NCI-H2227 (cell line): ENCODE data around the gene ASZ1.
A peak's percentile ranks its signal among the peaks of the same experiment; 100 is the strongest.
"Not testable (repeated sequence)": the region's sequence is repeated elsewhere in the genome, so short reads cannot be mapped to it uniquely, and the experiment has no call there.

Experiments
- DNase-seq: peaks from one replicate; lab custom pipeline; 2025; ENCODE audit not compliant: unreplicated experiment; lab: John Stamatoyannopoulos, UW

The ASZ1 gene, protein sequence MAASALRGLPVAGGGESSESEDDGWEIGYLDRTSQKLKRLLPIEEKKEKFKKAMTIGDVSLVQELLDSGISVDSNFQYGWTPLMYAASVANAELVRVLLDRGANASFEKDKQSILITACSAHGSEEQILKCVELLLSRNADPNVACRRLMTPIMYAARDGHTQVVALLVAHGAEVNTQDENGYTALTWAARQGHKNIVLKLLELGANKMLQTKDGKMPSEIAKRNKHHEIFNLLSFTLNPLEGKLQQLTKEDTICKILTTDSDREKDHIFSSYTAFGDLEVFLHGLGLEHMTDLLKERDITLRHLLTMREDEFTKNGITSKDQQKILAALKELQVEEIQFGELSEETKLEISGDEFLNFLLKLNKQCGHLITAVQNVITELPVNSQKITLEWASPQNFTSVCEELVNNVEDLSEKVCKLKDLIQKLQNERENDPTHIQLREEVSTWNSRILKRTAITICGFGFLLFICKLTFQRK

GRCh38 chr7:117427258-117427701, at the start of gene ASZ1:
Gene ASZ1, minus strand, starts transcription at chr7:117427493. Its CDS starts 33 bp downstream, at chr7:117427460.
- DNase-seq, result no peak

DNA sequence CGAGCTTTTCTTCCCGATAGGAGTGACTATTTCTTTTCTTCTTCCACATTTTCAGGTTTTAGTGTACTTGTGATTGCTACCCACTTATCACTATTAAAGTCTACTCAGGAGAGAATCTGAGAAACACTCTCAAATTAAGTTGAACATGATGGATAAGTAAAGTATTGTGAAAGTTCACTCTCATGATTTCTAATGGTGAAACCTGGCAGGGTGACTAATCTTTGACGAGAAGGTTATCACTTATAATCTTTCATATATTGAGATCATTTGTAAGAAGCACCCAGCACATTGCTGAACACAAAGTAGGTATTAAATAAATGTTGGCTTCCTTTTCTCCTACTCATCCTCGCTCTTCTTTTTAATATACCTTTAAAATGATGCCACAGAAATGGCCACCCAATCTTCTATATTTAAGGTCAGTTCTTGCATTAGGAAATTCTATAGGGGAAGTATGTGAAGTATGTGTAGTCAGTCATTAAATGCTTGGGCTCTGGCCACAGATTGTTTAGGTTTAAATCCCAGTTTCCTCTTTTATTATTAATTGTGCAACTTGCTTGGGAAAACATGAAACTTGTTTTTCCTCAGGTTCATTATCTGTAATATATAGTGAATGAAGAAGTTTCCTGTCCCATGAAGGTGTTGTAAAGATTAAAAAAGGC, 49.4 kb upstream of the ASZ1 start:
- no peak for DNase-seq

DNA sequence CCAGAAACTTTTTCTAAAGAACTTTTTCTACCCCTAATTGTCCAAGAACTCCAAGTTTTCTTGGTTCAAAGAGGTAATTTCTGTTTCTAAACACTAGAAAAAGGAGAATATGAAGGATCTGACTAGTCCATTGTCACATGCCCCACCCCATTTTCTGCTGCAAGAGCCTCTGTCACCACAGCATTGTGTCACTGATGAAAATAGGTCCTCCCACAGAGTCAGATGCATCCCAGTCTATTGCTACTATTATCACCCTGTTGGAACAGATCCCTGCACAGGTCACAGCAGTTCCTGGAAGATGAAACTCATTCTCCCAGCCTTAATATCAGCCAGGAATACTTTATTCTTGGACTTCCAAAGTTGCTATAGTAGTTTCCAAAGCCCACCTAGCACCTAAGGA, 45.0 kb upstream of the ASZ1 start:
- no peak for DNase-seq

DNA sequence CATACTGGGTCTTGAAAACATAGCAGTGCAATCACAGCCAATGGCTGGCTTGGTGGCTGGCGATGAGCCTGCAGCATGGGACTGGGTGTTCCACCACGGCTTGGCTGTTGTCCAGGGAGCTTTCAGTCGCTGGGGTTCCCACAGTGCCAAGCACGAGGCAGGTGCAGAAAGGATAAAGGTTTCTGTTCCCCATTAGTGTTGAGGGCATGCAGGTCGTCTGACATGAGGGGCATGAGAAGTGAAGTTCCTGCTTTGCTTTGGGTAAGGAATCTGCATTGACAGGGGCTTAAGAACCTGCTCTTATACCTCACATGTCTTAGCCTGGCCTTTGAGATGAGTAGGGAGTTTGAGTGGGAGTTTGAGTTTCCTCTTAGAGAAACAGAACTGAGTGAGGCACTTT, 43.5 kb upstream of the ASZ1 start:
- no peak for DNase-seq

DNA sequence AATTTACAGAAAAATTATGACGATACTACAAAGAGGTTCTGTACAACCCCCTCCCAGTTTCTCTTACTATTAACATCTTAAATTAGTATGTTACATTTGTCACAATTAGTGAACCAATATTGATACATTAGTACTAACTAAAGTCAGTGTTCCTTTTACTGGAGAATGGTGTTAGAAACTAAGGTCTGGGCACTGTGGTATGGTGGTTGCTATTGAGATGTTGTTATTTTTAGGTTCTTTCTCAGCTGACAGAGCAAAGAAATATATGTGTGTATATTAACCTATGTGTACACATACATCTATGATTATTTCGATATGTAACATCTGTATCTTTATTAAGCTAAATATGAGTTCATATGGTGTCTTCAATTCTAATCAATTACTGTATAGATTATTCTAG, 40.9 kb upstream of the ASZ1 start:
- no peak for DNase-seq

GRCh38 chr7:117460815-117461214, 33.5 kb upstream of the ASZ1 start:
- not testable (repeated sequence) for DNase-seq

- no peak for DNase-seq
Measured at GRCh38 chr7:117459735-117460134, 32.4 kb upstream of the ASZ1 start.

DNA sequence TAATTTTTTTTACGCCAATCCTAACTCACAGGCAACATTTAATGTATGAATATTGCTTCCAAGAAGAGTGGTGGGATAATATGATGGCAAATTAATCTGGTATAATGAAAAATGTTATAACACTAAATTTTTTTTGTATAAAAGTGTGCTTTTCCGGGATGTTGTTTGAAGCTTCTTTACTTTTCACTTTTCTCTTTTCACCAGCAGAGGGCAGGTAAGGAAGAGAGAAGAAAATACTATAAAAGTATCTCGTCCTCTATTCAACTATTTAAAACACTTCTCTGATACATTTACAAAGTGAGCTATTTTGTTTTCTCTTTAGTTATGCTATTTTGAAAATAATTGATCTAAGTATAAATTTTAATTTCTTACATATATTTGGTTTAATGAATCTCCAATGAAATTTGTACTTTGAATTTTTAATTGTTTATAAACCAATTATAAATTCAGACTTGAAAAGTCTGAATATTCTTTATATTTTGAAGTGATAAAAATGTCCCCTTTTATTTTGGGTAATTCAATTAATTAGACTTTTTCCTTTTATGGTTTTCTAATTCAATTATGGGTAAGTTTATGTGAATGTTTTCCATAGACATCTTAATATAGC, 31.8 kb upstream of the ASZ1 start:
- DNase-seq, result peak; percentile 32

GRCh38 chr7:117448655-117449054, 21.4 kb upstream of the ASZ1 start:
- DNase-seq, result no peak

GRCh38 chr7:117446220-117446815, 19.0 kb upstream of the ASZ1 start:
- DNase-seq, result no peak

DNA sequence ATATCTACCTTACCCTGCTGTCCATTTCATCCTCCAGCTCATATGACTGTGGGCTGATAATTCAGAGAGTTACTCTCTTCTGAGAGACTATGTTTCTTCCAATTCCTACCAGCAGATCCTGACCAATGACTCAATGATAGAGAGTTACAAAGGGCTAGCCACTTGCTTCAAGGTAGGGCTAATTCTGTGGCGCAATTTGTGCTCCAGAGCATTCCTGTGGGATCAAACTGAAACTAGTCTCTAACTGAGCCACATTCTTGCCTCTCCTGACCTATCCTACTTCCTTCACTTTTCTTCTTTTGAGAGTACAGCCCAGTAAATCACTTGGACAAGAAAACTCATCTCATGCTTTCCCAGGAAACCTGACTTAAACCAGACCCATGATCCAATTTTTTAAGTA, 17.9 kb upstream of the ASZ1 start:
- no peak for DNase-seq

DNA sequence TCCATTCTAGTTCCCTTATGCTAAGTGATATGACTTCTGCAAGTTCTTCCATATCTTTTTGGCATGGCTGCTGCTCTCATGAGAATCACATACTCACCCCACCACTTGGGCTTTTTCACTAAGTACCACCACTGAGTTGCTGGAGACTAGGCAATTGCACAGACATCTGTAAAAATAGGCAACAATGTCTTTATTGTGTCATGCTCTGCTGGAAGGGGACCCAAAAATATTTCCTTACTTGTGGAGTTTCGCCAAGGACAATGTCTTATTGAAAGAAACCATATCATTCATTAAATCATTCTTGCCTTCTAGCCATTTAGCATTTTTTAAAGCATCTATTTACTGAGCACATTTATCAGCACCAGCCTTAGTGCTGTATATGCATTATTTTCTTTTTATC, 17.4 kb upstream of the ASZ1 start:
- DNase-seq, result no peak

DNA sequence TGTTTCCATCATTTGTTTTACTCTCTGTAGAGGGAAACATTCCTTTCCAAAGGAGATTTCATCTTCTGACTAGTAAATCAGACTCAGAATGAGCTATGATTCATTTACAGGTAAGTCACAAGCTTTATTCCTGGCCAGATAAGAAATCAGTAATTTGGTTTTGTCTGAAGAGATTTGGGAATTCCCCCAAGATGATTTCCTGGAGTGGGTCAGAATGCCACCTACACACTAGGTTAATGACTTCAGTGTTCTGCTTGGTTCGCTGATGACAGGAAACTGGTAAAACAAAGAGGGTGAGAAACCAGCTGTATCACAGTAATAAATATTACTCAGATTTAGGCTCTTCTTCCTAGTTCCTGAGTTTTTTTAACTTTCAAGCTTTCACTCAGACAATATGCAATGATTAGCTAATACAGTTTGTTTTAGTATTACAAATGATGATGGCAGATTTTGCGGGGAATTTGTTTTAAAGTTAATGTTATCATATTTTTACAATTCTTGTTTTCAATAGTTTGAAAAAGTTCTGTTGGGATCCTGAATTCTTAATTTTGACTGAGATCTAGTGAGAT, 8.3 kb upstream of the ASZ1 start:
- no peak for DNase-seq

GRCh38 chr7:117424090-117424829, 3.0 kb downstream of the ASZ1 start:
- no peak for DNase-seq

GRCh38 chr7:117414591-117414990, 12.7 kb downstream of the ASZ1 start:
- not testable (repeated sequence) for DNase-seq

DNA sequence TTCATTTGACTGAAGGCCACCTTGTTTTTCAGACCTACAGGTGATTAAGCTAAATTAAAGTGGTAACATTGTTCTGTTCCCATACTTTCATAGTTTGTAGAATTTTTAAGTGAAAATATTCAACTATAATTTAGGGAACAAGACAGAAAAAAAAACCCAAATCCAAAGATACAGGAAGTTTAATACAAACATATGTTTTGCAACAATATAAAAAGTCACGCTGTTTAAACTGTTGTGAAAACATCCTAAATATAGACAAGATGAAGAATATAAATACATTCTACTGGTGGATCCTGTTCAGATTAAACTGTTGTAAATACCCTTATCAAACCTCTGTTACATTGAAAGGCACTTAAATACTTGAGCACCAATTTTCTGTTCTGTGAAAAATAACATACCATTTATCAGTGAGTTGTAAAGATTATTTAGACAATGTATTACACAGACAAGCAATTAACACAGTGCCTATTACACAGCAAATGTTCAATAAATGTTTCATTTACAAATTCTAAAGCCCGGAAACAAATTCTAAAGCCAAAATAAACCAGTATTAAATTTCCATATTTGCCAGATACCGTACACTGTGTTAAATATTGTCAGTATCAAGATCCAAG, 14.2 kb downstream of the ASZ1 start:
- DNase-seq, result no peak

DNA sequence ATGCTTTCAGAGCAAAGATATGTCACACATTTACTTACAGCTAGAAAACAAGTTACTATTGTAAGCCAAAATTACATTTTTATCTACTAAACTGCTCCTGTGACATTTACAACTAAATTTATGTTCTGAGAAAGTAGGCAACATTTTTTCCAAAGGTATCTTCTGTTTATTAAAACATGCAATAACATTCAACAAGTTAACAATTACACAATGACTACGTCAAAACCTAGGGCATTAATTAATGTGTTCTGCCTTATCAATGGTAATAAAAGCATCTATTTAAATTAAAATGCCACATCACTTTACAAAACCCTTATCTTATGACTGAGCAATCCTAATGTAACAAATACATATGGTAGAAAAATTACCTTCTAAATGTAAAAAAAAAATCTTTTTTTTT, 14.9 kb downstream of the ASZ1 start:
- DNase-seq, result no peak

DNA sequence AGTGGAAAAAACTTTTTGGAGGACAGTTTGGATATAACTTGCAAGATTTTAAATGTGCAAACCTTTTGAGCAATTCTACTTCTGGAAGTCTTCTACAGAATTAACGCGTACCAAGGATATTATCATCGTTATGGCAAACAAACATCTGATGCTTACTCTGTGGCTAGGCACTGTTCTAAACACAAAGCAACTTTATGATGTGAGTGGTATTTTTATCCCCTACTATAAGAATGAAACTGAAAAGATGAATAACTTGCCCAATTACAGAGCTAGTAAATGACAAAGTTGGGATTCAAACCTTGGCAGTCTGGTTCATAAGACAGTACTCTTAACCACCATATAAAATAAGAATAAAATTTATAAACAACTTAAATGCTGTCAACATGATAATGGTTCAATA, 15.8 kb downstream of the ASZ1 start:
- DNase-seq, result no peak

DNA sequence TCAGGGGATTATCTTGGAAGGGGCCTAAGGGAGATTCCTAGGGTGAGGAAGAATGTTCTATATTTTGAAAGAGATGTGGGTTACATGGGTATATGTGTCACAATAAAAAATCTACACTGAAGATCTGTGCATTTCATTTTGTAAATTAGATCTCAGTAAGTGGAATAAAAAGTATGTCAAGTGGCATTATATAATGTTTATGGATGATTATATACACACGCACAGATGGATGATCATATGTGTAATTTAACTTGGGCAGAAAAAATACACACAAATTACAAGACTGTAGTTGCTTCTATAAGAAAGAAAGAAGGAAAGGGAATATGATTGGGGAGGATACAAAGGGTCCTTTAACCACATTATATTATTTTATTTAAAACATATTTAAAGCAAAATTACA, 18.5 kb downstream of the ASZ1 start:
- DNase-seq, result no peak

DNA sequence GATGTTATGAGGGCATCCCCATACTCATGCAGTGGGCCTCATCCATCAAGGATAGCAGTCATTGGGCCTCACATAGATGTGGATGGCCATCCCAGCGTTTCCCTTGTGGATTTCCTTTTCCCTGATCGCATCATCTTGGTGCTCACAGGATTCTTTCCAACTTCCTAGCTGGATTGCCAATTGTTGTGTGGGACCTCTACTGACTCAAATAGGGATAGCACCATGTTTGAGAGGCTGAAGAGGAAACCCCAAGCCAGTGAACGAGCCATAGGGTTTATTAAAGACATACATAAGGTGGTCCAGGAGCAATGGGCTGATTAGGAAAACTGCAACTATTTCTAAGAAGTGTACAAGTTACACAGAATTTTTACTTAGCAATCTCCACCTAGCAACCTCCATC, 21.8 kb downstream of the ASZ1 start:
- no peak for DNase-seq
